Prostate gland (tissue), 2 donors: Measurements from ENCODE around the gene TTC34. TPM values are rescaled to one million over a fixed set of nuclear protein-coding genes. Genes with fewer than 3 reads are reported as not detected.

Experiments used
- DNase-seq: peaks from one replicate; pipeline ENCODE4 v3.0.0-alpha.2; 2019; ENCODE audit warnings: low spot score
- H3K27ac ChIP-seq, 2 donors: fragments of 200-600 bp; sonication (generic); 2 replicates each; pipeline ENCODE4 v1.5.1; 2017 to 2019
- H3K27me3 ChIP-seq: fragments of 200-600 bp; sonication (generic); replicated peaks from 2 replicates; pipeline ENCODE4 v1.5.1; 2019; ENCODE audit not compliant: insufficient read depth
- H3K36me3 ChIP-seq, 2 donors: fragments of 200-600 bp; sonication (generic); 1 replicate in 1 of 2; 2 replicates in 1 of 2; pipeline versions ENCODE4 v1.5.1 to v1.8.1; 2017 to 2019
- H3K4me1 ChIP-seq: fragments of 200-600 bp; sonication (generic); replicated peaks from 2 replicates; pipeline ENCODE4 v1.5.1; 2019
- H3K4me3 ChIP-seq, 2 donors: fragments of 200-600 bp; sonication (generic); 2 replicates each; pipeline ENCODE4 v1.5.1; 2017 to 2019
- H3K9me3 ChIP-seq: fragments of 200-600 bp; sonication (generic); 2 replicates; pipeline ENCODE4 v1.5.1; 2017
- CTCF ChIP-seq, 4 experiments: fragments of 200-600 bp in 2 of 4; fragments of 450-650 bp in 2 of 4; sonication (generic) in 2 of 4; IDR thresholded peaks; 1 replicate in 3 of 4; 2 replicates in 1 of 4; pipeline ENCODE4 v1.5.1; 2016 to 2019; ENCODE audit warnings: antibody characterized with exemption in 4 of 4, mild to moderate bottlenecking in 2 of 4, moderate library complexity in 2 of 4
- POLR2A ChIP-seq: fragments of 450-650 bp; IDR thresholded peaks from one replicate; pipeline ENCODE4 v1.6.1; 2016; ENCODE audit warnings: antibody characterized with exemption, mild to moderate bottlenecking
- POLR2AphosphoS5 ChIP-seq: sonication (generic); formaldehyde crosslinking; IDR thresholded peaks from one replicate; pipeline ENCODE4 v1.6.1; 2017; ENCODE audit warnings: antibody characterized with exemption
- WGBS: methylation state at CpG from one replicate; pipeline ENCODE4 v1.1.5; 2018; 5-methylcytosine and 5-hydroxymethylcytosine counted together
- intact Hi-C: fragments of 100-400 bp; cut with DNase I; formaldehyde crosslinking; loops from one replicate; pipeline ENCODE4 v1.14.2; 2022
- total RNA-seq, 2 donors: library from RNA; depleted of rRNA; stranded (reverse); fragments of >200 nt; gene quantifications; one replicate each; pipeline ENCODE4 v1.1.0, GENCODE V29; 2016

TTC34 gene
- total RNA-seq, 2 donors from 2014 or later: 0.32 to 1.2 TPM

- no peaks in the 10 kb centered on the region for H3K9me3 ChIP-seq
- H3K27ac ChIP-seq: no peak overlapping the region
- H3K4me3 ChIP-seq: no peak overlapping the region
- 94% methylated on average over 20 of the region's 23 CpGs for WGBS
- no peaks in the 10 kb centered on the region for H3K36me3 ChIP-seq
- intact Hi-C loops: no loop called here
- TF ChIP-seq POLR2AphosphoS5: no peak
- no peak for TF ChIP-seq POLR2A
- TF ChIP-seq CTCF (IDR thresholded peaks at IDR 0.05): no peak
- H3K4me1 ChIP-seq: no peaks in the 10 kb centered on the region
- no peak for DNase-seq
- peaks cover 30% of the 10 kb centered on the region for H3K27me3 ChIP-seq
Measured at GRCh38 chr1:2785631-2786328, 15.7 kb downstream of the TTC34 start.

- intact Hi-C loops: no loop called here
Measured at GRCh38 chr1:2784854-2785630, 16.5 kb downstream of the TTC34 start.

GRCh38 chr1:2783435-2784397 lies 17.8 kb downstream of the TTC34 start:
- Histone ChIP-seq H3K27me3 (peaks cover 11% of the 10 kb centered on the region), H3K4me1 (no peaks in the 10 kb centered on the region), H3K4me3 (no peak overlapping the region), H3K9me3 (no peaks in the 10 kb centered on the region), H3K36me3 (no peaks in the 10 kb centered on the region), H3K27ac (no peak overlapping the region)
- DNase-seq: no peak
- 85% methylated on average over 28 of the region's 30 CpGs for WGBS
- TF ChIP-seq POLR2A (no peak), POLR2AphosphoS5 (no peak), CTCF (IDR thresholded peaks at IDR 0.05) (no peak)
- intact Hi-C loops: no loop called here

More at GRCh38 chr1:2784854-2785630, 16.5 kb downstream of the TTC34 start:
- no peak overlapping the region for H3K4me3 ChIP-seq
- H3K36me3 ChIP-seq: no peaks in the 10 kb centered on the region
- no peaks in the 10 kb centered on the region for H3K4me1 ChIP-seq
- no peak overlapping the region for H3K27ac ChIP-seq
- peaks cover 22% of the 10 kb centered on the region for H3K27me3 ChIP-seq
- no peak for DNase-seq
- no peaks in the 10 kb centered on the region for H3K9me3 ChIP-seq
- TF ChIP-seq CTCF (IDR thresholded peaks at IDR 0.05) (no peak), POLR2A (no peak), POLR2AphosphoS5 (no peak)
- WGBS: 60% methylated on average over 19 of the region's 19 CpGs

GRCh38 chr1:2783069-2783434 lies 18.4 kb downstream of the TTC34 start:
- no peak for DNase-seq
- Histone ChIP-seq H3K4me3 (no peak overlapping the region), H3K27ac (no peak overlapping the region), H3K4me1 (no peaks in the 10 kb centered on the region), H3K27me3 (peaks cover 8% of the 10 kb centered on the region), H3K9me3 (no peaks in the 10 kb centered on the region), H3K36me3 (no peaks in the 10 kb centered on the region)
- no peak for TF ChIP-seq POLR2AphosphoS5
- no peak for TF ChIP-seq CTCF (IDR thresholded peaks at IDR 0.05)
- TF ChIP-seq POLR2A: no peak
- 81% methylated on average over 5 of the region's 5 CpGs for WGBS
- intact Hi-C loops: no loop called here
